GM20431 (cell line): ENCODE measurements around the gene STMN3.

Experiments
- in situ Hi-C: fragments of 300-500 bp; cut with MseI, MboI; formaldehyde crosslinking; loops from one replicate; pipeline ENCODE4 v1.15.0; 2020; ENCODE audit warnings: low sequenced_read_pairs; ENCODE audit not compliant: unreplicated experiment

Gene STMN3

GRCh38 chr20:63594043-63594561, 59.1 kb downstream of the STMN3 start:
- in situ Hi-C loops, result no loop called here

GRCh38 chr20:63592661-63593060, 60.6 kb downstream of the STMN3 start:
- in situ Hi-C loops, result no loop called here

GRCh38 chr20:63591786-63592355, 61.4 kb downstream of the STMN3 start:
- in situ Hi-C loops, result no loop called here

GRCh38 chr20:63591147-63591533, 62.1 kb downstream of the STMN3 start:
- in situ Hi-C loops, result no loop called here

DNA sequence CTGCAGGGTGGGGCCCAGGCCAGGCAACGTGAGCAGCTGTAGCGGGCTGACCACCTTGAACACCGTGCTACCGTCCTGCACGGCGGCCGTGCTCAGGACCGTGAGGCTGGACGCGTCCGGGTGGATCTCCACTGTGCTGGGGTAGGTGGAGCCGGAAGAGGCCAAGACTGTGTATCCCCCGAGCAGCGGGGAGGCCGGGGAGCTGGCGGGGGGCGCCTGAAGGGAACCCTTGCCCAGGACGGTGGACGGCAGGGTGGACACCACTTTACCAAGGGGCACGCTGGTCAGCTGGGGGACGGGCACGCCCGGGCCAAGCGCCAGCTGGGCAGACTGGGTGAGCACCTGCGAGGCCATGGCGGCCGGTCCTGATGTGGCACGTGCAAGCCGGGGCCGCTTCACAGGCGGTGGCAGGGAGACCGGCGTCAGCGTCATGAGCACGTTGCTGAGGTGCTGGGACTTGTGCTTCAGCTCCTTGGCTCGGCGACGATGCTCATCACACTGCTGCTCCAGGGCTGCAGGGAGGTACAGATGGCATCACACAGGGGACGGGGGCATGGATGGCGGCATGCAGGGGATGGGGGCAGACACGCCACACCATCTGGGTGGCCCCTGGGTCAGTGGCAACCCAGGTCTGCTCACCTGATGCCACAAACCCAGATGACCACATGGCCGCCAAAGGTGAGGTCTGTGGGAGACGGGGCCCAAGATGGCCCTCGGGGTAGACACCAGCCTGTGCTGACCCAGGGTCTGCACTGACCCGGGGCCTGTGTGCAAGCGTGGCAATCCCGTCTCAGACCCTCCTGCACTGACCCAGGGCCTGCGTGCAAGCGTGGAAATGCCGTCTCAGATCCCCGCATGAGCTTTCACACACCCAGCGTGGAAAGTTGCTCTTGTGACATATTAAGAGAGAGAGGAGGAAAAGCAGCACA, 62.7 kb downstream of the STMN3 start:
- in situ Hi-C loops, result no loop called here
